Gastrocnemius medialis (tissue), 4 donors: ENCODE measurements around the gene MX2.

Experiments
- CTCF ChIP-seq, 5 experiments: fragments of 450-650 bp in 3 of 5; fragments of 200-600 bp in 2 of 5; sonication (generic) in 2 of 5; IDR thresholded peaks in 4 of 5; conservative IDR thresholded peaks in 1 of 5; 1 replicate in 4 of 5; 2 replicates in 1 of 5; pipeline ENCODE4 v1.5.1; 2016 to 2019; ENCODE audit warnings: antibody characterized with exemption in 5 of 5, mild to moderate bottlenecking in 3 of 5, moderate library complexity in 3 of 5
- POLR2A ChIP-seq, 2 donors: fragments of 450-650 bp; IDR thresholded peaks; one replicate each; pipeline ENCODE4 v1.6.1; 2017; ENCODE audit warnings: antibody characterized with exemption in 2 of 2, mild to moderate bottlenecking in 2 of 2, moderate library complexity in 2 of 2

- TF ChIP-seq CTCF (IDR thresholded peaks at IDR 0.05 in 4 of 5, conservative IDR thresholded peaks at IDR 0.05 in 1 of 5) (no peak), POLR2A (IDR thresholded peaks at IDR 0.05) (no peak)
These were observed 75.9 kb downstream of the MX2 start for GRCh38 chr21:41437729-41438128.
